Amniotic stem cell (primary cell): ENCODE data around the gene TGM1.
"Not testable (repeated sequence)": the region's sequence is repeated elsewhere in the genome, so short reads cannot be mapped to it uniquely, and the experiment has no call there.

Source experiments
- DNase-seq: peaks from one replicate; lab custom pipeline; 2025; lab: John Stamatoyannopoulos, UW

The TGM1 gene

DNA sequence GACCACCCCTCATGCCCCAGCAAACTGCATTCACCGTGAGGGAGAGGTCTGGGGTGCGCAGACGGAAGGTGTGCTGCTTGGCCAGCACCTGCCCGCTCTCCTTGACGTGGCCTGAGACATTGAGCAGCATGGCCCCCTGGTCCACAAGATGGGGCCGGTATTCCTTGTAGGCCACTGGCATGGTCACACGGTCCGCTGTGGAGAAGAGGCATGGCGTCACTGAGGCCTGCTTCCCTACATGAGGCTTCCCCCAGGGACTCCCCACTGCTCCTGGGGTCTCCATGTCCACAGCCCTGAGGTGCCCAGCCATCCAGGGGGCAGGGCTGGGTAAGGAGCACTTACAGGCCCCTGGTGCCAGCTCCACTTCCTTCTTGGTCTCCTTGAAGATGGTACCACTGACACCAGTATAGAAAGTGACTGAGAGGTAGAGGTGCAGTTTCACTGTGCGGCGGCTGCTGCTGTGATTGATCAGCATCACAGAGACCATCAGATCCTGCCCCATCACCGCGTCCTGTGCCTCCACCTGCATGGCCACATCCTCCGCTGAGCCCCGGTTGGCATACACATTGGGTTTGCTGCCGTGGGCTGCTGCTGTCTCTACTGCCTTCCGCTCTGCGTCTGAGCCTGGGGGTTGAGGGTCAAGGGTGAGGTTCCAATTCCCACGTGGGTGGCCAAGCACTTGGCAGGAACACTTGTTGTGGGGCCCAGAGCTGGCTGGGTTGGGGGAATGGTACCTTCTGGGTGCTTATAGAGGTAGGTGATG is 8.2 kb downstream of the TGM1 start:
- no peak for DNase-seq

DNA sequence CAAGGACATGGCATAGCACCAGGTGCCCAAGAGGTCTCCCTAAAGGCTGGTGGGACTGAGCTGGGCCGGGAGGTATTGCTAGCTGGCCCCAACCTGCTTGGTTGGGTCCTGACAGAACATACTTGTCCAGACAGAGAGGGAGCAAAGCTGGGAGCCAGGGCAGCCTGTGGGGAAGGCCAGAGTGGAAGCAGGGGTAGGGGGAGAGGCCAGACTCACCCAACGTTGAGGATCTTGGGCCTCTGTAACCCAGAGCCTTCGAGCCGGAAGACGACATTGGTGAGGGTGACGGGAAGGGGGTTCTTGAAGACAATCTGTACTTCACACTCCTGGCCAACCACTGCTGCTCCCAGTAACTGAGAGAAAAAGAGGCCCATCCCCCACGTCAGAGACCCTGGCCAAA is 9.0 kb downstream of the TGM1 start:
- DNase-seq, result no peak

DNA sequence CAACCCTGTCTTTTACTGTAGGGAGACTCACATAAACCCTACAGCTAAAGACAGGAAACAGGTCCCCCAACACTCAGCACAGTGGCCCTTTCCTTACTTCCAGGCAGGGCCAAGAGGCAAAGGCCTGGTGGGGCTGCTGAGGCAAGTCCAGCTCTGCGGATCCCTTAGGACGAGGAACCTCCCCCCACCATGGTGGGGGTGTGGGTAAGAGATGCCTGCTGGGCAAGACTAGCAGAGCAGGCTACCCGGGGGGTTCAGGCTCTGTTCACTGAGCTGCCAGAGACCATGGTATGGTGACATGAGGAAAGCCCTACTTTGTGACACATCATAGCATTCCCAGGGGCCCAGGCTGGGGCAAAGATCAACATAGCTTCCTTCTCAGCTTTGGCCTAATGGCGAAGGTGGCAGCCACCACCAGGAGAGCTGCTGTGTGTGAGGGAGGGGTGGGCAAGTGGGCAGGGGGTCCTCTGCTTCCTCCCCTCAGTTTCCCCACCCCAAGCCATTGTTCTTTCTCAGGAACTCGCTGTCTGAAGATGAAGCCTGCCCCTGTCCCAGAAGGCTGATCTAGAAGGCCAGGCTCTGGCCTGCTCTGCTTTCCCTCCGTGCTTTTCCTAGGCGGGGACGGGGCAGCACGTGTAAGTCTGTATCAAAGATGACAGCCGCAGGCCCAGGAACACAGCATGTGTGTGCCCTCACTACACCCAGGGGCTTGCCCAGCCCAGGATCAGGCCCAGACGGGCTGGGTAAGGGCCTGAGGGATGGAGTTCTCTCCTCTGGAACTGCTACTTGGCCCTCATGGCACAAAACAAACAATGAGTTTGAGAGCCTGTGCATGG is 10.5 kb downstream of the TGM1 start:
- DNase-seq, result no peak

DNA sequence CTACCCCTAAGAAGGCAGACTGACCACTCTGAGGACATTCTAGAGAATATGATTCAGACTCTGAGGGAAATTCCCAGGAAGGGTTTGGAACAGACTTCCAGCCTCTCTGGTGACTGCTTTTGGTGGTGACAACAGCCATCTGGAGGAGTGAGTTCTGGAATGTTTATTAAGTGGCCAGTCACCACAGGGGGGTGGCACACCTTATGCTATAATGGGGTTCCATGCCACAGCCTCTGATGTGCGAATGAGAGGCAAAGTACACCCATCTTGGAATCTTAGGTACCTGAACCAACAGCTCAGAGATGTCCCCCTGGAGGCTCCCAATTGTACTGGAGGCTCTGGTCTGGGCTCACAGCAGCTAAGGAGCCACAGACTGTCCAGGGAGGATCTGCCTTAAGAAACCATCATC is 11.1 kb downstream of the TGM1 start:
- DNase-seq, result no peak

DNA sequence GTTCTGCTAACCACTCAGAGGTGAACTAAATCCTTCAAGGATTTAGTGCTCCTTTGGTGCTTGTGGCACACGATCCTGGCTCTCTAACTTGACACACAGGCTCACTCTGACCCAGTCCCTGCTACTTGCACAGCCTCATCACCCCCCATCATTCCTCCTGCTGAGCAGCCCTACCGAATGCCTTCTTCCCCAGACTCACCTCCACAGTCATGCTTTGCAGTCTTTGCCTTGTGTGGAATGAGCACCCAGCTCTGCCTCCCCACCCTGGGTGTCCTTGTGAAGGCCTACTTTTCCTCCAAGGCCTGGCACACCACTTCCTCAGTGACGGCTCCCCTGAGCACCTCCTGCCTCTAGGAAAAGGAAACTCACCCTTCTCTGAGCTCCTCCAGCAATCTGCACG is 12.6 kb downstream of the TGM1 start:
- no peak for DNase-seq

DNA sequence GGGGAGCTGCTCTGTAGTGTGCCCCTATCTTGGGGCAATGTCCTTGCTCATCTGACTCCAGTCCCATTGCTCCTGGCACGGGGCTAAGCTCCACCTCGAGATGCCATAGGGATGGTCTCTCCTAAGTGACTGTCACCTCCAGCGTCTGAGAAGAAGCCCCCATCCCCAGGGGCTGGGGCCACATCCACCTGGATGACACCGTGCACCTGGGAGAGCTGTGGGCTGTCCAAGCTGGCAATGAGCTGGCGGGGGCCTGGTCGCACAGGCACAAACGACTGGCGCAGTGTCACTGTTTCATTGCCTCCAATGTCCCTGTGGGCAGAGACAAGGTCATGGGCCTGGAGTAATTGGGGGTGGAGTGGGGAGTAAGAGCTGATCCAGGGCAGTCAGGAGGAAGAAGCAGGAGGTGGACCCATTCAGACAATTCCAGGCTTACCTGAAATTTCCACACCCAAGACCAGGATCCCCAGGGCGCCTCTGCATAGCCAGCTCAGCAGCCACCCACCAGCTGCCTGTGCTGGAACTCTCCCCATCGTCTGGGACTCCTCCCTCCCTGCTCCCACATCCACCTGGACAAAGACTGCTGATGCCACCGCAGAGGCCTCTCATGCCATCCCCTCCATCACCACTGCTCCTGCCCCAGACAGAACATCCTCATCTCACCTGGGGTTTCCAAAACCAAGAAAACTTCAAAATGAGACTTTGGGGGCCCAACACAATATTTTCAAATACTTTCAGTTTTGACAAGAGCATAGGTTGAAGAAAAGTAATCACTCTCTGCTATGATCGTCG is 13.6 kb downstream of the TGM1 start:
- DNase-seq, result no peak

DNA sequence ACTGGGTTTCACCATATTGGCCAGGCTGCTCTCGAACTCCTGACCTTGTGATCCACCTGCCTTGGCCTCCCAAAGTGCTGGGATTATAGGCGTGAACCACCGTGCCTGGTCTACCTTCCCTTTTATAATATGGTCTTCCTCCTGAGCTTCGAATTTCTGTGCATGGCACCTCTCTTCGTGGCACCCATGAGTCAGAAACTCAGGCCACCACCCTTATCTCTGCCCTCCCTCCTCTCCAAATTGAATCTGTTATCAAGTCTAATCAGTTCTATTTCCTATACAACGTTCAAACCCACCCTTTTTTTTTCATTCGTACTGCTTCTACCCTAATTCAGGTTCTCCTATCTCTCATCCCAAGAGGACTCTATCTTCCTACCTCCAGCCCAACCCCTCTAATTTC is 15.6 kb downstream of the TGM1 start:
- no peak for DNase-seq

DNA sequence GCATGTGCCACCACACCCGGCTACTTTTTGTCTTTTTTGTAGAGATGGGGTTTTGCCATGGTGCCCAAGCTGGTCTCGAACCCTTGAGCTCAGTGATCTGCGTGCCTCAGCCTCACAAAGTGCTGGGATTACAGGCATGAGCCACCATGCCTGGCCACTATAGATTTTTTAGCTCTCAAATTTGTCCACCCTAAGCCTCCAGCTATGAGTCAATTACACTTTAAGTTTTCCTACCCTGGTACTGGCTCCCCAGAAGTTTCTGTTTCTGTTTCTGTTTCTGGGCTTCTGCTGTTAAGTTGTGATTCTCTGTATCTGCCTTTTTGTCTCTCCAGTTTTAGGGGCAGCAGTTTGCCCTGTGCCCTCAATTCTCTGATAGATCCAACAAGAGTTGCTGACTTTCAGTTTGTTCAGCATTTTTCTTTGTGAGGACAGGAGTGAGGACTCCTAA is 16.2 kb downstream of the TGM1 start:
- DNase-seq, result no peak

DNA sequence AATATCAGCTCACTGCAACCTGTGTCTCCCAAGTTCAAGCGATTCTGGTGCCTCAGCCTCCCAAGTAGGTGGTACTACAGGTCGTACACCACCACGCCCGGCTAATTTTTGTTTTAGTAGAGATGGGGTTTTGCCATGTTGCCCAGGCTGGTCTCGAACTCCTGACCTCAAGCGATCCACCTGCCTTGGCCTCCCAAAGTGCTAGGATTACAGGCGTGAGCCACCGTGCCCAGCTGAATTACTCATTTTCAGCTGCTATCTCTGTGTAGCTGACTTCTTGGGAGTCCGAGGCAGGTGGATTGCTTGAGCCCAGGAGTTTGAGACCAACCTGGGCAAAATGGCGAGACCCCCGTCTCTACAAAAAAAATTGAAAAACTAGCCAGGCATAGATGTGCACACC is 17.6 kb downstream of the TGM1 start:
- not testable (repeated sequence) for DNase-seq

DNA sequence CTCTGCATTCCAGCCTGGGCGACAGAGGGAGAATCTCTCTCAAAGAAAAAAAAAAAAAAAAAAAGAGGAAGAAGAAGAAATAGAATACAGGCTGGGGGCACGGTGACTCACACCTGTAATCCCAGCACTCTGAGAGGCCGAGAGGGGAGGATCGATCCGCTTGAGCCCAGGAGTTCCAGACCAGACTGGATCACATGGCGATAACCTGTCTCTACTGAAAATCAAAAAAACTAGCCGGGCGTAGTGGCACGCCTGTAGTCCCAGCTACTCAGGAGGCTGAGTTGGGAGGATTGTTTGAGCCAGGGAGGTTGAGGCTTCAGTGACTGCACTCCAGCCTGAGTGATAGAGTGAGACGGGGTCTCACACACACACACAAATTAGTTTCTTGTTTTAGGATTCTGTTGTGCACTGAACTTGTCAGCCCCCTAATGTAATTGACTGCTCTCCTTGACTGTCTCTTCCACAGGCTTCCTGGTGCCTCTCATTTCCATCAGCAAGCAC is 19.6 kb downstream of the TGM1 start:
- DNase-seq, result no peak

DNA sequence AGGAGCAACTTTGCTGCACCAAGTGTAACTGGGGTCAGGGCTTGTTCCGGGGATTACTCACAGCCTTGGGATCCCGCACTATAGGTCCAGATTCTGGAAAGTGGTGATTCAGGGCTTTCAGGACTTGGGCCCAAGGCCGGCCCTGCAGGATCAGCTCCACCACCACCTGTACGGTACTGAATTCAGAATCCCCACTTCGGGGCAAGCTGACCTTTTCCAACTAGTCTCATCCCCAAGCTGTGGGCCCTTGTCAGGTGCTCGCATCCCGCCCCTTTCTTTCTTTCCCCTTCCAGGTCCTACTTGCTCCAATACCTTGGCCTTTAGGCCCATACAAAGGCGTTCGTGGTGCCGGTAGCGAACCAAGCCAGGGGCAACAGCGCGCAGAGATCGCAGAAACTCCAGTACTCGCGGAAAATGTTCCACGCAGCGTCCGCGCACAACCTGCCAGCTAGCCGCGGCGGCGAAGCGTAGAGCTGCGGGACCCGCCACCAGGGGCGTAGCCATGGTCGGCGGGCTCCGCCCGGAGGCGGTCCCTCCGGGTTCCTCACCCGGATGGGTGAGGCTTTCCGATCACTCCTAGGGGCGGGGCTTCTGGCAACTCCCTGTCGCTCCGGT is 21.0 kb downstream of the TGM1 start:
- peak; percentile 84 for DNase-seq

DNA sequence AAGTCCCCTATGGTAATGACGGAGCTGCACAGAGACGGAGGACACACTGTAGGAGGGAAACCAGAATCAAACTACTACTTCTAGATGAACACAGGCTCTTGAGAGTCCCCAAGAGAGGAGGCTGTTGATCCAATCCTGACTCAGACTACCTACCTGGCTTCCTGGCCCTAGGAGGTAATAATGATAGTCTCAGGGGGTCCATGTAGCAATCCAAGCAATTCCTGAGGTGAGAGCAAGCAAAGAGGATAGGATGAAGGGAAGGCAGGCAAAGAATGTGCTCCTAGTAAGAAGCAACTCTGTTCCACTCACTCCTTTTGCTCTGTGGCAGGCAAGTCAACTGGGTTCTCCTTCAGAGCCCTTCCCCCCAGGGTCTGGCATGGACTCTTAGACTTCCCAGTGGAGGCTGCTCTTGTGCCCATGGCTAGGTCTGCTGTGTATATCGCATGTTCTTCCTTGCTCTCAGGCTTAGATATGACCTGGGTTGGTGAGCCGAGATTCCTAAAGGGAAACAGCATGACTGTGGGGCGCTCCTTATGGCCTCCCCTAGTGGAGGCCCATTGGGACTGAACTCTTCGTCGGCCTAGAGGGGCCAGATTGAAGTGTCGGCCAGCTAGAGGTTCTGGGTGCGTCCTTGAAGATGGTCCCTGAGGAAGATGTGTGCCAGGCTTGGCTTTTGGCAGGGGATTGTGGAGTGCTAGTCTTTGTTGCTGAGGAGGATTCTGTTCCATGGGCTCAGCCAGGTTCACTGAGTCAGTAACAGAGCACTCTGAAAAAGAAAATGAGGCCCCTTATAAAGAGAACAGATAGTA is 22.7 kb downstream of the TGM1 start:
- no peak for DNase-seq

DNA sequence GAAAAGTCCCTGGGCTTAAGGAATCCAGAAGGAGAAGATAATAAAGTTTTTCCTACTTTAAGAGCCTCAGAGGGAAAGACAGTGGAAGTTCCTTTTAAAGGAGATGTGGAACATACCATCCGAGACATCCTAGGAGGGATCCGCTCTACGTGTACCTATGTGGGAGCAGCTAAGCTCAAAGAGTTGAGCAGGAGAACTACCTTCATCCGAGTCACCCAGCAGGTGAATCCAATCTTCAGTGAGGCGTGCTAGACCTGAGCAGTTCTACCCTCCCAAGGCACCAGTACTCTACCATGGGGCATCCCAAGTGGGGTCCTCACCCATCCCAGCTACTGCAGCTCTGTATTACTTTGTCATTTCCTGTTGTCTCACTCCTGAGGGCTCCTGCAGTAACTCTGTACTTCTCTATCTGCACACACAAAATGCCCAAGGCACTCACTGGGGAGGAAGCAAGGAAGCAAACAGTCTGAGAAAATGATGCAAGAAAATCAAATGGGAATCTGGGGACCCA is 24.4 kb downstream of the TGM1 start:
- no peak for DNase-seq

DNA sequence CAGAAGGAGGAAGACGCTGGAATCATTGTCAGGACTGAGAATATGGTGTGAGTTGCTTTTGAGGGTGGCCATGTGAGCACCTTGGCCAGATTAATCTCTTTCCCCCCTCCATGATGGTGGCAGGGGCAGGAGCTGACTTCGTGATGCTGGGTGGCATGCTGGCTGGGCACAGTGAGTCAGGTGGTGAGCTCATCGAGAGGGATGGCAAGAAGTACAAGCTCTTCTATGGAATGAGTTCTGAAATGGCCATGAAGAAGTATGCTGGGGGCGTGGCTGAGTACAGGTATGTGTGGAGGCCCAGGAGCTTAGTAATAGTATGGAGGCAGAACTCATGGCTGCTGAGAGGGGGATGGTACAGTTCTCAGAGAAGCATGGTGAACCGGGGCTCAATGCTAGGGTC is 24.9 kb downstream of the TGM1 start:
- DNase-seq, result no peak

DNA sequence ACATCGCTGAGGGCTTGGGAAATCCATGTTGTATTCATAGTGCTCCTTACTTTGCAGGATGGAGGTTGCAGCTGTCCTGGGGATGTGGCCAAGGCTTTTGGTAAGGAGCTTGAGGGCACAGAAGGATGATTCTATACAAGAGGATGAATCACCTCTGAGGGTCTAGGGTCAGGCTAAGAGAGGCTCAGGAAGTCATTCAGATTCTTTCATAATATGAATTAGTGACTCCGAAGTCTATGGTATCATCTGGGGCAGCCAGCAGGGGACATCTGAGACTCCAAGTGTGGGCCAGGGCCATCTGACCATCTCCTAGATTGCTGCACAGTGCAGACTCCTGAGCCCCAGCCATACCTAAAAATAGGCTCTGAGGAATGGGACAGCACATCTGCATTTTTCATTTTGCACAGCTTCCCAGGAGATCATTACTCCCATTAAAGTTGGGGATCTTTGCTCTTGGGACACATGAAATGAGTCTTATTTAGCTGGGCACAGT is 25.5 kb downstream of the TGM1 start:
- no peak for DNase-seq

DNA sequence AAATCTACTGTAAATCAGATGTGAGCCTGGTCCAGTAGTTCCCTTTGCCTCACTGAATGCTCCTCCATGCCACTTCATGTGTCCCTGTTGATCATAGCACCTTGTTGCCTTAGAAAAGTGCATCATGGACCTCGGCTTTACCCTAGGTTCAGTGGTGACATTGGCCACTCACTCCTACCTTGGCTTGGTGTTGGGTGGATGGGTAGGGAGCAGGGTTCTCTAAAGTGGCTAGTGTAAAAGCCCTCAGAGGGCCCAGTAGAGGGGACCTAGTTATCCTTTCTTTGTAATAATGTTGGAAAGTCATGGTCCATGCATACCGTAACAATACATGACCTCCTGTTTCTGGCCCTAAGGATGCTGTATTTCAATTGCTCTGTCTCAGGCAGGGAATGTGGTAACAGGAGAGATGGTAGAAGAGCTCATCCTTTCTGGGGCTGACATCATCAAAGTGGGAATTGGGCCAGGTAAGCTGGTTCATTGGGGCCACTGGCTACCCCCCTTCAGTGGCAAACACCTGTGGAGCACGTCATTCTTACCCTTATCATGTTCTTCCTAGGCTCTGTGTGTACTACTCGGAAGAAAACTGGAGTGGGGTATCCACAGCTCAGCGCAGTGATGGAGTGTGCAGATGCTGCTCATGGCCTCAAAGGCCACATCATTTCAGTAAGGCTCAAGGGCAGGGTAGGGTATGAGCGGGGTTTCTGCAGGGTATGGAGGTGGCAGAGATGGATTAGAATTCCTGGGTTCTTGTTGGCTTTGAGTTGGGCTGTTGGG is 26.1 kb downstream of the TGM1 start:
- DNase-seq, result no peak

DNA sequence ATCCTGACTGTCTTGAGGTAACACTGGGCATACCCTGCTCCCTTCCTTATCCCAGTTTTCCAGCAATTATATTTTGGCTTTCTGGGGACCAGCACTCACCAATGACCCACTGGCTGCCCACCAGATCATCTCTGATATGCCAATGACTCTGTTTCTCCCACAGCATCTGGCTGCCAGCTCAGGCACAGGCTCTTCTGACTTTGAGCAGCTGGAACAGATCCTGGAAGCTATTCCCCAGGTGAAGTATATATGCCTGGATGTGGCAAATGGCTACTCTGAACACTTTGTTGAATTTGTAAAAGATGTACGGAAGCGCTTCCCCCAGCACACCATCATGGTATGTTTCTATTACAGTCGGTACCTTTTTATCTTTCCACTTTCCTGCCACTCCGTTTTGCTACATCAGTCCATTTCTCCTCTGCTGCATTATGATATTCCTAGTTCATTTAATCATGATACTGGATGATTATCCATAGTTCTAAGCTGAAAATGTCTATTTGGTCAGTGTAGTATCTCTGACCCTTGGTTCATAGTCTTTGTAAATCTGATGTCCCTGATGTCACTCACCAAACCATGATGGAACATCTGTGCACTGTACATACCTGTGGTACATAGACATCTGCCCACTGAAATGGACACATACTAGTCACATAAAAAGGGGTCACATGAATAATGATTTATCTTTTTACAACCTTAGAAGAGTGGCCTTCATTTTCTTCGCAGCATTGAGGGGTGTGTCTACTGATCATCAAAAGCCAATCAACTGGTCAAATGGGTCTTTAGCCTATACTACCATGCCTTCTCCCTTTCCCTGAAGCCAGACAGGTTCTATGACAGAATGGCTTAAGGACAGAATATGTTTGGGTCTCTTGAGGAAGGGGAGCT is 26.9 kb downstream of the TGM1 start:
- DNase-seq, result no peak

DNA sequence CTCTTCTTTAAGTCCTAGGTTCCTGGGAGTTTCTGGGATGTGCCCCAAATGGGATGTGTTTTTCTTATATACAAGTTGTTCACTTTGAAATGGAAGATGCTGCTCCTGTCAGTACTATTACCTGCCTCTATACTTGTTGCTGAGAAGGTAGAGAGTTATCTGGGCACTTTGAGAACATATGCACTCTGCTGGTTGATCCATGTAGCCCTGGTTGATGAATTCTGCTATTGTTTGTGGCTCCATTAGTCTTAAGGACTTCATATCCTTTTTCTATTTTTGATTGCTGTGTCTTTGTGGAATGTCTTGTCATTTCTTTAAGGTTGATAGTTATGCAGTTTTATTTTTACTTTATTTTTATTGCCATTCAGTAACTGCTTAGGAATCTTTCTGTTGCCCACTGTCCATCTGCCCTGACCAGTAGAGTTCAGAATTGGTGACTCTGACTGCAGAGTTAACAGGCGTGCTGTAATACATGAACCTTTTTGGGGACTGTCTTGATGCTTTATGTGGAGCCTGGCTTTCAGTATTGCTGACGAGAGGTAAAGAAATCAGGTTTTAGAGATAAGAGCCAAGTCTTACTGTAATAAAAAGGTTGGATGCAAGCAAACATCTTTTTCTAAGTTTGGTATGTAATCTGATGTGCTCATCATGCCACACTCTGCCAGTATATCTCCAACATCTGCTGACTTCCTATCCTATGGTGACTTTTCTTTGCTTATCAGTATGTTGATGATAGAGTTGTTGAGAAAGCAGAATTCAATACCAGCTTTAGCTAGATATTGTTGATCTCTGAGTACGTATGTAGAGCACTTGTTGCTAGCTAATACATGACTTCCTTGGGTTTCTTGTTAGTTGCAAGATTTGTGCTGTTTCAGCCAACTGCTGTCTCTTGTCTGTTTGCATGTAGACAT is 28.6 kb downstream of the TGM1 start:
- DNase-seq, result no peak
